Suprapubic skin (tissue), 3 donors: ENCODE measurements around the gene FILIP1L.

Source experiments
- EP300 ChIP-seq: sonication (generic); formaldehyde crosslinking; IDR thresholded peaks from one replicate; pipeline ENCODE4 v1.6.1; 2017; ENCODE audit warnings: antibody characterized with exemption
- POLR2A ChIP-seq, 2 donors: fragments of 450-650 bp; IDR thresholded peaks; one replicate each; pipeline ENCODE4 v1.6.1; 2017; ENCODE audit warnings: antibody characterized with exemption in 2 of 2, mild to moderate bottlenecking in 2 of 2, moderate library complexity in 2 of 2
- TF ChIP-seq, protein P1 (sequence below), 2 donors: fragments of 200-600 bp in 1 of 2; fragments of 450-650 bp in 1 of 2; sonication (generic) in 1 of 2; IDR thresholded peaks; one replicate each; pipeline ENCODE4 v1.5.1; 2016 to 2019; ENCODE audit warnings: antibody characterized with exemption in 2 of 2, mild to moderate bottlenecking in 1 of 2, moderate library complexity in 1 of 2

DNA sequence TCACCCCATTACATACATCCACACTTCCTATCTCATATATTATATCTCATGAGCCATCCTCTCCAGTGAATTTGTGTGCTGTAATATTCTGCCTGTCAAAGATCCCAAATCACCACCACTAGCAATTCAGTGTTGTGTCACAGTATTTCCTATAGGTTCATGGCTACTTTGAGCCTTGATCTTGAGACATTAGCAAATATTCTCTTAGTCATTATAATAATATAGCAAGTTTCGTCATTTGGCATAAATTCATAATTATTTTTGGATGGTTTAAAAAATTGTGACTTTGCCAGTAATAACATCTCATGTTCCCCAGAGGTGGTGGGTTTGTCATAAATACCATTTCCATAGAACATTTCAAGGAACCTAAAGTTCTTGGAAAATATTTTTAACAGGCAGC is 249.0 kb downstream of the FILIP1L start:
- TF ChIP-seq, protein P1, sequence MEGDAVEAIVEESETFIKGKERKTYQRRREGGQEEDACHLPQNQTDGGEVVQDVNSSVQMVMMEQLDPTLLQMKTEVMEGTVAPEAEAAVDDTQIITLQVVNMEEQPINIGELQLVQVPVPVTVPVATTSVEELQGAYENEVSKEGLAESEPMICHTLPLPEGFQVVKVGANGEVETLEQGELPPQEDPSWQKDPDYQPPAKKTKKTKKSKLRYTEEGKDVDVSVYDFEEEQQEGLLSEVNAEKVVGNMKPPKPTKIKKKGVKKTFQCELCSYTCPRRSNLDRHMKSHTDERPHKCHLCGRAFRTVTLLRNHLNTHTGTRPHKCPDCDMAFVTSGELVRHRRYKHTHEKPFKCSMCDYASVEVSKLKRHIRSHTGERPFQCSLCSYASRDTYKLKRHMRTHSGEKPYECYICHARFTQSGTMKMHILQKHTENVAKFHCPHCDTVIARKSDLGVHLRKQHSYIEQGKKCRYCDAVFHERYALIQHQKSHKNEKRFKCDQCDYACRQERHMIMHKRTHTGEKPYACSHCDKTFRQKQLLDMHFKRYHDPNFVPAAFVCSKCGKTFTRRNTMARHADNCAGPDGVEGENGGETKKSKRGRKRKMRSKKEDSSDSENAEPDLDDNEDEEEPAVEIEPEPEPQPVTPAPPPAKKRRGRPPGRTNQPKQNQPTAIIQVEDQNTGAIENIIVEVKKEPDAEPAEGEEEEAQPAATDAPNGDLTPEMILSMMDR (IDR thresholded peaks at IDR 0.05) = no peak
- TF ChIP-seq POLR2A (IDR thresholded peaks at IDR 0.05) (no peak), EP300 (no peak)
